ENCODE results near the gene CBARP.

DNA sequence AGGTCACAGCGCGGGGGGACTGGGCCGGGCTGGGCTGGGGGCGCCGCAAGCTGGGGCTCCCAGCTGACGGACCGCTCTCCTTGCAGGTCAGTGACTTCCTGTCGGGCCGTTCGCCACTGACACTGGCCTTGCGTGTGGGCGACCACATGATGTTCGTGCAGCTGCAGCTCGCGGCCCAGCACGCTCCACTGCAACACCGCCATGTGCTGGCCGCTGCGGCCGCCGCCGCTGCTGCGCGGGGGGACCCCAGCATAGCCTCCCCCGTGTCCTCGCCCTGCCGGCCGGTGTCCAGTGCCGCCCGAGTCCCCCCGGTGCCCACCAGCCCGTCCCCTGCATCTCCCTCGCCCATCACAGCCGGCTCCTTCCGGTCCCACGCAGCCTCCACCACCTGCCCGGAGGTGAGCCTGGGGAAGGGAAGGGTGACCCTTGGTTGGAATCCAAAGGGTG is 16.3 kb upstream of the CBARP start:
- TF ChIP-seq GATA2 (IDR thresholded peaks at IDR 0.05; ENCODE audit: insufficient read depth, insufficient read length, low read depth, low read length): no peak
- TF ChIP-seq EZH2 (IDR thresholded peaks at IDR 0.05; ENCODE audit: borderline replicate concordance, low read depth, low read length, severe bottlenecking): no peak
- TF ChIP-seq POLR2AphosphoS5 (IDR thresholded peaks at IDR 0.05; ENCODE audit: insufficient read depth, low read depth, low read length): no peak
- TF ChIP-seq, protein P1, sequence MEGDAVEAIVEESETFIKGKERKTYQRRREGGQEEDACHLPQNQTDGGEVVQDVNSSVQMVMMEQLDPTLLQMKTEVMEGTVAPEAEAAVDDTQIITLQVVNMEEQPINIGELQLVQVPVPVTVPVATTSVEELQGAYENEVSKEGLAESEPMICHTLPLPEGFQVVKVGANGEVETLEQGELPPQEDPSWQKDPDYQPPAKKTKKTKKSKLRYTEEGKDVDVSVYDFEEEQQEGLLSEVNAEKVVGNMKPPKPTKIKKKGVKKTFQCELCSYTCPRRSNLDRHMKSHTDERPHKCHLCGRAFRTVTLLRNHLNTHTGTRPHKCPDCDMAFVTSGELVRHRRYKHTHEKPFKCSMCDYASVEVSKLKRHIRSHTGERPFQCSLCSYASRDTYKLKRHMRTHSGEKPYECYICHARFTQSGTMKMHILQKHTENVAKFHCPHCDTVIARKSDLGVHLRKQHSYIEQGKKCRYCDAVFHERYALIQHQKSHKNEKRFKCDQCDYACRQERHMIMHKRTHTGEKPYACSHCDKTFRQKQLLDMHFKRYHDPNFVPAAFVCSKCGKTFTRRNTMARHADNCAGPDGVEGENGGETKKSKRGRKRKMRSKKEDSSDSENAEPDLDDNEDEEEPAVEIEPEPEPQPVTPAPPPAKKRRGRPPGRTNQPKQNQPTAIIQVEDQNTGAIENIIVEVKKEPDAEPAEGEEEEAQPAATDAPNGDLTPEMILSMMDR (IDR thresholded peaks at IDR 0.05; ENCODE audit: extremely low read depth in 1 of 2, insufficient read depth in 1 of 2, low read depth in 1 of 2, low read length in 2 of 2): no peak
- TF ChIP-seq POLR2A (IDR thresholded peaks at IDR 0.05; ENCODE audit: low read depth, low read length): no peak
- no peak for TF ChIP-seq MYC (IDR thresholded peaks at IDR 0.05; ENCODE audit: low read depth, low read length)
- TF ChIP-seq JUN (IDR thresholded peaks at IDR 0.05; ENCODE audit: borderline replicate concordance, insufficient read depth, insufficient read length, low read depth): no peak
- TF ChIP-seq MAX (IDR thresholded peaks at IDR 0.05; ENCODE audit: insufficient read depth, insufficient read length): no peak
- no peak for TF ChIP-seq FOS (IDR thresholded peaks at IDR 0.05; ENCODE audit: borderline replicate concordance, insufficient read depth, low read length)
